ENCODE measurements around the gene NRBF2. TPM values are rescaled to one million over a fixed set of nuclear protein-coding genes. Genes with fewer than 3 reads are reported as not detected.

NRBF2 gene
- total RNA-seq (2012; rRNA removed) (19.9 and 26.9 TPM in 2 replicates), polyA plus RNA-seq (2012; rRNA removed) (18.1 and 20.6 TPM in 2 replicates), Bru-seq, nascent RNA (percentile 91 among the genes with signal in this experiment), BruChase-seq, experiment 1, labeled RNA remaining after a 6-hour chase (percentile 76 among the genes with signal in this experiment), BruChase-seq, experiment 2, labeled RNA remaining after a 2-hour chase (percentile 76 among the genes with signal in this experiment)
- 4.8 and 6.7 TPM in 2 replicates for polyA plus RNA-seq (2012; cell fraction: cytosol; rRNA removed)
- 1.7 and 7.1 TPM in 2 replicates for polyA plus RNA-seq (2012; cell fraction: nucleus; rRNA removed; ENCODE audit: low replicate concordance)
- long read RNA-seq, transcript NRBF2-201 (4 exons, 1,853 nt), result major isoform, 44 of 51 reads
- long read RNA-seq, partial matches to known transcripts, result 1 of 51 reads
- long read RNA-seq, other reads (novel, unspliced or antisense), result 6 of 51 reads

DNA sequence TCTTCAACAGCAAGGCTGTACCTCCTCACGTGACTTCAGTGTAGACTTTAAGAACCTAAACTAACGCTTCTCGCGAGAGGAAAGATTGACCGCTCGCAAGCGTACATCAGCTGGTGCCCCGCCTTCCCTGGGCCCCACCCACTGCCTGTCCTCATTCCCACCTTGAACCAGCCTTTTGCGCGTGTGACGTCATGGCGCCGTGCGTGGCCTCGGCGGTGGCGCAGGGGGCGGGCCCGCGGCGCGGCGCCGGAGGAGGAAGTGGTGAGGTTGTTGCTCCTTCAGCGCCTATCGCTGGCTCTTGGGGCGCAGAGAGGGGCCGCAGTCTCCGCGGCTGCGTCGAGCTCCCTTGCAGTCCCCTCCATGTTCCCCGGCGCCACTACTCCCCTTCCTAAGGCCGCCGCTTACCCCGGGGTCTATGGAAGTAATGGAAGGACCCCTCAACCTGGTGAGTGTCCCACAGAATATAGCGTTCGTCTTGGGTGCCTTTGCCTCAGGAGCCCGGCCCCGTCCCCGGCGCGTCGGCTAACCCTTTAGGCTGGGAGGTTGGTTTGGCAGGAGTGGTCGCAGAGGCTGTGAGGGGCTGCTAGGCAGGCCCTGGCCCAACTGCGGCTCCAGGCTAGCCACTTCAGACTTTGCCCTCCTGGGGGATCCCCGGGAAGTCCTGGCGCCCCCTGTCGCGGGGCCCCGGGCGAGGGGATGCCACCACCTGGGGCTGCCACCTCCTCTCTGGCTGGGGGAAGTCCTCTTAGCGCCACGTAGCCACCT, at the start of gene NRBF2:
Gene NRBF2, plus strand, starts transcription at position 273 of the 765 bp plus-strand sequence. Its CDS starts 143 bp downstream, at position 416.
- Histone ChIP-seq H2AK9ac (replicated peaks; ENCODE audit: low read depth, low read length, poor library complexity) (peak within 1 kb of the TSS; percentile 89), H3K9me3 (ENCODE audit: control insufficient read depth, insufficient read depth, low read length) (no peaks in the 10 kb centered on the region), H3K27me3 (ENCODE audit: control insufficient read depth, insufficient read depth, low read length) (no peaks in the 10 kb centered on the region), H4K91ac (ENCODE audit: insufficient read depth, low read depth, low read length) (peak within 1 kb of the TSS; percentile 44), H3K4me1 (ENCODE audit: control insufficient read depth, insufficient read depth, low read length) (peaks cover 5% of the 10 kb centered on the region; the same call in 1 of the 2 replicates), H3K23ac (ENCODE audit: low read depth, low read length) (peak within 1 kb of the TSS; percentile 89), H2BK20ac (ENCODE audit: low read depth, low read length) (no peak within 1 kb of the TSS), H4K20me1 (ENCODE audit: insufficient read depth, low read length) (peaks cover 20% of the 10 kb centered on the region), H3K4me3 (ENCODE audit: insufficient read depth, low read depth, low read length) (peak within 1 kb of the TSS; percentile 82), H3K18ac (ENCODE audit: low read depth, low read length) (peak within 1 kb of the TSS; percentile 78), H3K36me3 (ENCODE audit: control insufficient read depth, insufficient read depth, low read length) (no peaks in the 10 kb centered on the region), H2BK120ac (ENCODE audit: low read depth, low read length) (peak within 1 kb of the TSS; percentile 27), H3K27ac (ENCODE audit: insufficient read depth, low read length) (peak within 1 kb of the TSS; percentile 80), H3K9ac (ENCODE audit: low read depth, low read length) (peak within 1 kb of the TSS; percentile 85), H2AK5ac (ENCODE audit: low read depth, low read length) (peak within 1 kb of the TSS; percentile 14), H3K79me1 (ENCODE audit: low read depth in 1 of 2, low read length in 2 of 2) (peaks cover 5 to 26% of the 10 kb centered on the region in 2 experiments; a peak in 2 of 4 replicates), H4K8ac (ENCODE audit: low read depth in 2 of 2, low read length in 2 of 2) (peak within 1 kb of the TSS; percentile 66 to 91), H3K9me1 (ENCODE audit: insufficient read depth, low read length) (peaks cover 3% of the 10 kb centered on the region; the same call in 1 of the 2 replicates), H3K4ac (ENCODE audit: low read depth, low read length) (peak within 1 kb of the TSS; percentile 68), H2BK5ac (ENCODE audit: low read depth, low read length, poor library complexity, severe bottlenecking) (peak within 1 kb of the TSS; percentile 66), H4K5ac (ENCODE audit: low read depth, low read length) (peak within 1 kb of the TSS; percentile 94), H3K14ac (replicated peaks; ENCODE audit: low read depth, low read length) (peak within 1 kb of the TSS; percentile 70), H2BK15ac (ENCODE audit: low read depth, low read length) (peak within 1 kb of the TSS; percentile 3; the same call in 1 of the 3 replicates), H3K56ac (ENCODE audit: extremely low read depth, insufficient read depth, low read length) (peak within 1 kb of the TSS; percentile 64), H2AFZ (replicated peaks; ENCODE audit: low read length, poor library complexity) (peak within 1 kb of the TSS; percentile 79), H3K4me2 (ENCODE audit: low read depth, low read length) (peak within 1 kb of the TSS; percentile 99)
- in situ Hi-C loops (cut with MboI; ENCODE audit: low sequenced_read_pairs), result loop anchor here (25.0 kb wide), 1 partner anchor 1046 kb away; no protein-coding TSS in a partner anchor
- ChIA-PET CTCF (interaction anchor here (0.5 to 1.2 kb wide), 3 partner anchors 35 to 569 kb away, joined by 3 to 4 read pairs (median 3); no protein-coding TSS in a partner anchor), POLR2A (ENCODE audit: unreplicated experiment) (no interaction called here)
- BruUV-seq (replicated peaks), result no TSS peak
- DNase-seq (peak; percentile 97), ATAC-seq (ENCODE audit: low read depth) (peak; percentile 96)
- intact Hi-C loops (cut with micrococcal nuclease), result no loop called here
- WGBS, 2 experiments (ENCODE audit: extremely low coverage in 2 of 2, insufficient read length in 1 of 2), result no CpG with 5 or more reads among the region's 55 CpGs
- dilution Hi-C loops (cut with HindIII; ENCODE audit: low sequenced_read_pairs, unreplicated experiment), result no loop called here
- TF ChIP-seq, protein P1, sequence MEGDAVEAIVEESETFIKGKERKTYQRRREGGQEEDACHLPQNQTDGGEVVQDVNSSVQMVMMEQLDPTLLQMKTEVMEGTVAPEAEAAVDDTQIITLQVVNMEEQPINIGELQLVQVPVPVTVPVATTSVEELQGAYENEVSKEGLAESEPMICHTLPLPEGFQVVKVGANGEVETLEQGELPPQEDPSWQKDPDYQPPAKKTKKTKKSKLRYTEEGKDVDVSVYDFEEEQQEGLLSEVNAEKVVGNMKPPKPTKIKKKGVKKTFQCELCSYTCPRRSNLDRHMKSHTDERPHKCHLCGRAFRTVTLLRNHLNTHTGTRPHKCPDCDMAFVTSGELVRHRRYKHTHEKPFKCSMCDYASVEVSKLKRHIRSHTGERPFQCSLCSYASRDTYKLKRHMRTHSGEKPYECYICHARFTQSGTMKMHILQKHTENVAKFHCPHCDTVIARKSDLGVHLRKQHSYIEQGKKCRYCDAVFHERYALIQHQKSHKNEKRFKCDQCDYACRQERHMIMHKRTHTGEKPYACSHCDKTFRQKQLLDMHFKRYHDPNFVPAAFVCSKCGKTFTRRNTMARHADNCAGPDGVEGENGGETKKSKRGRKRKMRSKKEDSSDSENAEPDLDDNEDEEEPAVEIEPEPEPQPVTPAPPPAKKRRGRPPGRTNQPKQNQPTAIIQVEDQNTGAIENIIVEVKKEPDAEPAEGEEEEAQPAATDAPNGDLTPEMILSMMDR (conservative IDR thresholded peaks at IDR 0.05; ENCODE audit: low read depth, low read length), result peak; percentile 32
- TF ChIP-seq POLR2A (IDR thresholded peaks at IDR 0.05; ENCODE audit: low read depth, low read length) (peak; percentile 98), RAD21 (IDR thresholded peaks at IDR 0.05; ENCODE audit: low read length) (no peak), SMC3 (IDR thresholded peaks at IDR 0.05; ENCODE audit: low read depth, low read length) (no peak), NFE2L2 (IDR thresholded peaks at IDR 0.05; ENCODE audit: low read depth, low read length) (peak; percentile 3; the same call in 1 of the 2 replicates), CHD1 (IDR thresholded peaks at IDR 0.05; ENCODE audit: low read depth, low read length) (no peak; the same call in 1 of the 2 replicates), MXI1 (IDR thresholded peaks at IDR 0.05; ENCODE audit: borderline replicate concordance, low read depth, low read length) (peak; percentile 85), FOS (IDR thresholded peaks at IDR 0.05; ENCODE audit: low read depth, low read length) (no peak), MAFK (IDR thresholded peaks at IDR 0.05; ENCODE audit: low read depth, low read length) (no peak), RCOR1 (IDR thresholded peaks at IDR 0.05; ENCODE audit: insufficient replicate concordance, low read length) (no peak), CEBPB (IDR thresholded peaks at IDR 0.05; ENCODE audit: low read depth, low read length) (no peak), BHLHE40 (IDR thresholded peaks at IDR 0.05; ENCODE audit: low read depth, low read length) (peak; percentile 93)
- TF ChIP-seq, protein P2, sequence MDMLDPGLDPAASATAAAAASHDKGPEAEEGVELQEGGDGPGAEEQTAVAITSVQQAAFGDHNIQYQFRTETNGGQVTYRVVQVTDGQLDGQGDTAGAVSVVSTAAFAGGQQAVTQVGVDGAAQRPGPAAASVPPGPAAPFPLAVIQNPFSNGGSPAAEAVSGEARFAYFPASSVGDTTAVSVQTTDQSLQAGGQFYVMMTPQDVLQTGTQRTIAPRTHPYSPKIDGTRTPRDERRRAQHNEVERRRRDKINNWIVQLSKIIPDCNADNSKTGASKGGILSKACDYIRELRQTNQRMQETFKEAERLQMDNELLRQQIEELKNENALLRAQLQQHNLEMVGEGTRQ (IDR thresholded peaks at IDR 0.05; ENCODE audit: low read depth, low read length), result peak; percentile 96

Measured in IMR-90 (cell line).